Omental fat pad (tissue), 4 donors: ENCODE results near the gene PNMA5. TPM values are rescaled to one million over a fixed set of nuclear protein-coding genes. Genes with fewer than 3 reads are reported as not detected.
"Not testable (repeated sequence)": the region's sequence is repeated elsewhere in the genome, so short reads cannot be mapped to it uniquely, and the experiment has no call there.

Experiments
- ATAC-seq: fragments of 150-250 bp; one replicate; pipeline ENCODE4 v1.9.1; 2016; ENCODE audit warnings: mild to moderate bottlenecking, moderate library complexity; ENCODE audit not compliant: low FRiP score
- DNase-seq: peaks from one replicate; pipeline ENCODE4 v3.0.0-alpha.2; 2019; ENCODE audit warnings: low spot score
- CTCF ChIP-seq, 3 donors: fragments of 450-650 bp; IDR thresholded peaks; one replicate each; pipeline ENCODE4 v1.5.1; 2016 to 2017; ENCODE audit warnings: antibody characterized with exemption in 3 of 3, mild to moderate bottlenecking in 3 of 3, moderate library complexity in 2 of 3
- total RNA-seq, 4 donors: library from RNA; depleted of rRNA; stranded (reverse); fragments of >200 nt; gene quantifications; one replicate each; pipeline ENCODE4 v1.1.0, GENCODE V29; 2016

The PNMA5 gene
- total RNA-seq, 4 donors from 2014 or later: not detected

- TF ChIP-seq CTCF (IDR thresholded peaks at IDR 0.05): no peak
- DNase-seq (no peak), ATAC-seq (no peak)
Measured at GRCh38 chrX:153004780-153005179, 10.9 kb upstream of the PNMA5 start.

- ATAC-seq (no peak), DNase-seq (no peak)
- no peak for TF ChIP-seq CTCF (IDR thresholded peaks at IDR 0.05)
Measured at GRCh38 chrX:153003981-153004380, 10.1 kb upstream of the PNMA5 start.

- ATAC-seq, DNase-seq: not testable (repeated sequence)
Measured at GRCh38 chrX:153002182-153002581, 8.3 kb upstream of the PNMA5 start.

- DNase-seq (no peak), ATAC-seq (no peak)
- TF ChIP-seq CTCF (IDR thresholded peaks at IDR 0.05): no peak
Measured at GRCh38 chrX:152997337-152997736, 3.4 kb upstream of the PNMA5 start.

- ATAC-seq: no peak
- DNase-seq: no peak
- TF ChIP-seq CTCF (IDR thresholded peaks at IDR 0.05): no peak
Measured at GRCh38 chrX:152992115-152992514, 1.8 kb downstream of the PNMA5 start.

- no peak for DNase-seq
- no peak for ATAC-seq
- no peak for TF ChIP-seq CTCF (IDR thresholded peaks at IDR 0.05)
Measured at GRCh38 chrX:152991123-152991522, 2.8 kb downstream of the PNMA5 start.

- DNase-seq (no peak), ATAC-seq (no peak)
- no peak for TF ChIP-seq CTCF (IDR thresholded peaks at IDR 0.05)
Measured at GRCh38 chrX:152989292-152989658, 4.6 kb downstream of the PNMA5 start.
